CD14-positive monocyte (primary cell): ENCODE data around the gene SAMD14. TPM values are rescaled to one million over a fixed set of nuclear protein-coding genes. Genes with fewer than 3 reads are reported as not detected.
A peak's percentile ranks its signal among the peaks of the same experiment; 100 is the strongest.

Experiments
- DNase-seq, 3 donors: peaks; one replicate each; pipeline ENCODE4 v3.0.0-alpha.2; 2011 to 2022
- H2AFZ ChIP-seq: 2 replicates; pipeline ENCODE4 v1.6.0; 2012; ENCODE audit warnings: mild to moderate bottlenecking, low read depth, low read length, inconsistent platforms; ENCODE audit not compliant: insufficient read depth, poor library complexity, severe bottlenecking
- H3K27ac ChIP-seq, 2 donors: 1 replicate in 1 of 2; 2 replicates in 1 of 2; pipeline ENCODE4 v1.5.1; 2012 to 2013; ENCODE audit warnings: low read length in 2 of 2, control low read depth in 1 of 2, inconsistent platforms in 1 of 2, low read depth in 1 of 2, mild to moderate bottlenecking in 1 of 2
- H3K27me3 ChIP-seq, 2 donors: one replicate each; pipeline versions ENCODE4 v1.6.0 to v1.6.1; 2011 to 2013; ENCODE audit warnings: low read length in 2 of 2; ENCODE audit not compliant: control insufficient read depth in 2 of 2, insufficient read depth in 2 of 2
- H3K36me3 ChIP-seq, 2 donors: replicated peaks in 1 of 2; 1 replicate in 1 of 2; 2 replicates in 1 of 2; pipeline versions ENCODE4 v1.5.1 to v1.6.1; 2012 to 2013; ENCODE audit warnings: low read length in 2 of 2, control low read depth in 1 of 2, inconsistent platforms in 1 of 2, mild to moderate bottlenecking in 1 of 2; ENCODE audit not compliant: insufficient read depth in 2 of 2, control insufficient read depth in 1 of 2
- H3K4me1 ChIP-seq, 2 donors: 1 replicate in 1 of 2; 2 replicates in 1 of 2; pipeline versions ENCODE4 v1.5.1 to v1.6.1; 2012 to 2013; ENCODE audit warnings: low read length in 2 of 2, control low read depth in 1 of 2, inconsistent platforms in 1 of 2, mild to moderate bottlenecking in 1 of 2, moderate library complexity in 1 of 2; ENCODE audit not compliant: insufficient read depth in 2 of 2, control insufficient read depth in 1 of 2
- H3K4me2 ChIP-seq: replicated peaks from 2 replicates; pipeline ENCODE3; 2012; ENCODE audit warnings: low read length, moderate library complexity, mild to moderate bottlenecking; ENCODE audit not compliant: poor library complexity, severe bottlenecking; ENCODE audit errors: extremely low read depth
- H3K4me3 ChIP-seq, 3 experiments: fragments of 200-600 bp in 1 of 3; sonication (generic) in 1 of 3; replicated peaks in 1 of 3; 1 replicate in 2 of 3; 2 replicates in 1 of 3; pipeline ENCODE4 v1.5.1; 2011 to 2013; ENCODE audit warnings: low read length in 3 of 3, mild to moderate bottlenecking in 3 of 3, control low read depth in 2 of 3, low read depth in 2 of 3, inconsistent platforms in 1 of 3, moderate library complexity in 1 of 3
- H3K79me2 ChIP-seq: 2 replicates; pipeline ENCODE4 v1.6.0; 2012; ENCODE audit warnings: mild to moderate bottlenecking, control low read depth, inconsistent platforms, low read length, moderate library complexity; ENCODE audit not compliant: insufficient read depth
- H3K9ac ChIP-seq: 2 replicates; pipeline ENCODE4 v1.6.0; 2017; ENCODE audit warnings: low read length, mild to moderate bottlenecking; ENCODE audit not compliant: insufficient read depth, poor library complexity, severe bottlenecking
- H3K9me3 ChIP-seq, 2 donors: replicated peaks in 1 of 2; 1 replicate in 1 of 2; 2 replicates in 1 of 2; pipeline versions ENCODE4 v1.5.1 to v1.6.1; 2012 to 2013; ENCODE audit warnings: low read length in 2 of 2, control low read depth in 1 of 2; ENCODE audit not compliant: control insufficient read depth in 1 of 2, insufficient read depth in 1 of 2
- H4K20me1 ChIP-seq: 2 replicates; pipeline ENCODE4 v1.6.0; 2012; ENCODE audit warnings: mild to moderate bottlenecking, low read length, control low read depth, moderate library complexity; ENCODE audit not compliant: insufficient read depth
- H3K27ac Mint-ChIP-seq, 7 donors: one replicate each; pipeline ENCODE4 v1.8.0; 2020; ENCODE audit warnings: mild to moderate bottlenecking in 7 of 7, mixed read lengths in 7 of 7, moderate library complexity in 6 of 7, inconsistent platforms in 2 of 7
- H3K27me3 Mint-ChIP-seq, 3 donors: one replicate each; pipeline ENCODE4 v1.8.0; 2021 to 2022; ENCODE audit warnings: low read depth in 3 of 3, mild to moderate bottlenecking in 3 of 3, mixed read lengths in 3 of 3, moderate library complexity in 3 of 3, inconsistent platforms in 1 of 3
- H3K36me3 Mint-ChIP-seq, 2 donors: one replicate each; pipeline ENCODE4 v1.8.0; 2020; ENCODE audit warnings: mixed read lengths in 2 of 2, inconsistent platforms in 1 of 2, mild to moderate bottlenecking in 1 of 2
- H3K4me1 Mint-ChIP-seq: one replicate; pipeline ENCODE4 v1.8.0; 2020; ENCODE audit warnings: mild to moderate bottlenecking, mixed read lengths
- H3K4me3 Mint-ChIP-seq, 2 donors: one replicate each; pipeline ENCODE4 v1.8.0; 2020; ENCODE audit warnings: mild to moderate bottlenecking in 2 of 2, mixed read lengths in 2 of 2, moderate library complexity in 1 of 2
- H3K9me3 Mint-ChIP-seq, 7 donors: one replicate each; pipeline ENCODE4 v1.8.0; 2020 to 2022; ENCODE audit warnings: mixed read lengths in 7 of 7, mild to moderate bottlenecking in 6 of 7, moderate library complexity in 6 of 7, inconsistent platforms in 2 of 7
- CTCF ChIP-seq: fragments of 200-600 bp; IDR thresholded peaks from one replicate; pipeline ENCODE4 v1.8.0; 2022; ENCODE audit warnings: antibody characterized with exemption, mild to moderate bottlenecking
- WGBS: methylation state at CpG from one replicate; pipeline ENCODE4 v1.1.5; 2013; ENCODE audit warnings: missing lambda C conversion rate; ENCODE audit not compliant: insufficient coverage; 5-methylcytosine and 5-hydroxymethylcytosine counted together
- intact Hi-C, 2 donors: fragments of 100-400 bp; cut with micrococcal nuclease; formaldehyde crosslinking; loops; one replicate each; pipeline versions ENCODE4 v1.15.0 to v1.15.1; 2023
- polyA plus RNA-seq, 3 donors: library from polyadenylated mRNA; depleted of rRNA in 1 of 3; unstranded in 2 of 3; stranded (reverse) in 1 of 3; fragments of 300-500 nt in 2 of 3; fragments of >200 nt in 1 of 3; fragmentation: Illumina TruSeq in 2 of 3; gene quantifications; 1 replicate in 2 of 3; 2 replicates in 1 of 3; pipeline ENCODE4 v1.2.3, GENCODE V29; 2012 to 2021

The SAMD14 gene
- polyA plus RNA-seq, 3 donors: 0.09 TPM; not detected in 2

GRCh38 chr17:50100921-50101345 is 29.0 kb downstream of the SAMD14 start:
- Mint-ChIP-seq H3K9me3 (no peaks in the 10 kb centered on the region), H3K4me1 (peaks cover 11% of the 10 kb centered on the region), H3K27me3 (peaks cover 1 to 3% (median 1%) of the 10 kb centered on the region in 3 donors), H3K4me3 (no peak overlapping the region), H3K36me3 (peaks cover 36 to 59% of the 10 kb centered on the region in 2 donors), H3K27ac (no peak overlapping the region)
- no peak overlapping the region for H3K27ac ChIP-seq
- peaks cover 6% of the 10 kb centered on the region in 2 donors for H3K4me1 ChIP-seq
- DNase-seq: no peak
- H4K20me1 ChIP-seq: no peaks in the 10 kb centered on the region
- H3K27me3 ChIP-seq: no peaks in the 10 kb centered on the region
- H3K9me3 ChIP-seq: no peaks in the 10 kb centered on the region
- no peak for TF ChIP-seq CTCF
- H3K4me3 ChIP-seq: no peak overlapping the region
- no peak overlapping the region for H2AFZ ChIP-seq
- no peak overlapping the region for H3K9ac ChIP-seq
- peaks cover 24 to 25% of the 10 kb centered on the region in 2 donors for H3K36me3 ChIP-seq
- intact Hi-C loops: no loop called here
- peaks cover under 1% of the 10 kb centered on the region for H3K79me2 ChIP-seq
- WGBS: 96% methylated on average over 14 of the region's 15 CpGs
- H3K4me2 ChIP-seq: no peak overlapping the region

- H3K4me1 Mint-ChIP-seq: peaks cover 15% of the 10 kb centered on the region
- no peak overlapping the region for H3K9ac ChIP-seq
These were observed 29.5 kb downstream of the SAMD14 start for GRCh38 chr17:50100480-50100883.

More at GRCh38 chr17:50100480-50100883, 29.5 kb downstream of the SAMD14 start:
- intact Hi-C loops: no loop called here
- WGBS: 100% methylated on average over 1 of the region's 5 CpGs
- peak overlapping the region in 1 of 7 donors; percentile 3 for H3K27ac Mint-ChIP-seq
- Histone ChIP-seq H3K4me2 (no peak overlapping the region), H4K20me1 (no peaks in the 10 kb centered on the region), H3K27ac (no peak overlapping the region), H3K4me1 (peaks cover 11% of the 10 kb centered on the region in 2 donors), H3K36me3 (peaks cover 20 to 21% of the 10 kb centered on the region in 2 donors), H3K4me3 (no peak overlapping the region), H3K9me3 (no peaks in the 10 kb centered on the region), H3K79me2 (peaks cover 5% of the 10 kb centered on the region), H3K27me3 (no peaks in the 10 kb centered on the region), H2AFZ (no peak overlapping the region)
- TF ChIP-seq CTCF: no peak
- peaks cover 33 to 55% of the 10 kb centered on the region in 2 donors for H3K36me3 Mint-ChIP-seq
- H3K27me3 Mint-ChIP-seq: peaks cover 1 to 3% (median 1%) of the 10 kb centered on the region in 3 donors
- no peak overlapping the region for H3K4me3 Mint-ChIP-seq
- DNase-seq: no peak
- no peaks in the 10 kb centered on the region for H3K9me3 Mint-ChIP-seq
